Measurements from ENCODE around the gene TUBA8.
"Not testable (repeated sequence)": the region's sequence is repeated elsewhere in the genome, so short reads cannot be mapped to it uniquely, and the experiment has no call there.

GRCh38 chr22:18071307-18071967 lies 39.2 kb upstream of the TUBA8 start:
- TF ChIP-seq, protein P1, sequence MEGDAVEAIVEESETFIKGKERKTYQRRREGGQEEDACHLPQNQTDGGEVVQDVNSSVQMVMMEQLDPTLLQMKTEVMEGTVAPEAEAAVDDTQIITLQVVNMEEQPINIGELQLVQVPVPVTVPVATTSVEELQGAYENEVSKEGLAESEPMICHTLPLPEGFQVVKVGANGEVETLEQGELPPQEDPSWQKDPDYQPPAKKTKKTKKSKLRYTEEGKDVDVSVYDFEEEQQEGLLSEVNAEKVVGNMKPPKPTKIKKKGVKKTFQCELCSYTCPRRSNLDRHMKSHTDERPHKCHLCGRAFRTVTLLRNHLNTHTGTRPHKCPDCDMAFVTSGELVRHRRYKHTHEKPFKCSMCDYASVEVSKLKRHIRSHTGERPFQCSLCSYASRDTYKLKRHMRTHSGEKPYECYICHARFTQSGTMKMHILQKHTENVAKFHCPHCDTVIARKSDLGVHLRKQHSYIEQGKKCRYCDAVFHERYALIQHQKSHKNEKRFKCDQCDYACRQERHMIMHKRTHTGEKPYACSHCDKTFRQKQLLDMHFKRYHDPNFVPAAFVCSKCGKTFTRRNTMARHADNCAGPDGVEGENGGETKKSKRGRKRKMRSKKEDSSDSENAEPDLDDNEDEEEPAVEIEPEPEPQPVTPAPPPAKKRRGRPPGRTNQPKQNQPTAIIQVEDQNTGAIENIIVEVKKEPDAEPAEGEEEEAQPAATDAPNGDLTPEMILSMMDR (IDR thresholded peaks at IDR 0.05) = not testable (repeated sequence)
- not testable (repeated sequence) for TF ChIP-seq POLR2AphosphoS5, EP300, POLR2A (IDR thresholded peaks at IDR 0.05)
